HFFc6 (cell line): ENCODE measurements around the gene LKAAEAR1. TPM values are rescaled to one million over a fixed set of nuclear protein-coding genes. Genes with fewer than 3 reads are reported as not detected.

Source experiments
- DNase-seq: peaks from one replicate; pipeline ENCODE4 v3.0.0-alpha.2; 2018
- H3K27ac Mint-ChIP-seq: 2 replicates; pipeline ENCODE4 v1.8.0; 2020; ENCODE audit warnings: mild to moderate bottlenecking, mixed read lengths
- H3K27me3 Mint-ChIP-seq: 2 replicates; pipeline ENCODE4 v1.8.0; 2021; ENCODE audit warnings: mild to moderate bottlenecking, moderate library complexity, mixed read lengths; ENCODE audit not compliant: insufficient read depth
- H3K36me3 Mint-ChIP-seq: 2 replicates; pipeline ENCODE4 v1.8.0; 2021; ENCODE audit warnings: low read depth, mixed read lengths
- H3K4me1 Mint-ChIP-seq: 2 replicates; pipeline ENCODE4 v1.8.0; 2020; ENCODE audit warnings: low read depth, mixed read lengths
- H3K4me3 Mint-ChIP-seq: 2 replicates; pipeline ENCODE4 v1.8.0; 2020; ENCODE audit warnings: mild to moderate bottlenecking, moderate library complexity, mixed read lengths
- H3K9me3 Mint-ChIP-seq: 2 replicates; pipeline ENCODE4 v1.8.0; 2020; ENCODE audit warnings: mild to moderate bottlenecking, mixed read lengths
- total RNA-seq, 6 experiments: library from RNA; stranded (reverse); fragmentation: NEBNext Ultra II Directional; extraction: Animal tissue kit (Norgen Biotek cat#: 25700); gene quantifications; 2 replicates in 1 of 6; 3 replicates in 5 of 6; pipeline ENCODE4 v1.2.3, GENCODE V29; 2021
- TF ChIP-seq, protein P1 (sequence below): fragments of 200-600 bp; sonication (generic); IDR thresholded peaks from 2 replicates; pipeline ENCODE4 v1.5.0; 2021; ENCODE audit warnings: antibody characterized with exemption, mild to moderate bottlenecking

The LKAAEAR1 gene
- total RNA-seq, 6 experiments from 2014 or later: not detected

DNA sequence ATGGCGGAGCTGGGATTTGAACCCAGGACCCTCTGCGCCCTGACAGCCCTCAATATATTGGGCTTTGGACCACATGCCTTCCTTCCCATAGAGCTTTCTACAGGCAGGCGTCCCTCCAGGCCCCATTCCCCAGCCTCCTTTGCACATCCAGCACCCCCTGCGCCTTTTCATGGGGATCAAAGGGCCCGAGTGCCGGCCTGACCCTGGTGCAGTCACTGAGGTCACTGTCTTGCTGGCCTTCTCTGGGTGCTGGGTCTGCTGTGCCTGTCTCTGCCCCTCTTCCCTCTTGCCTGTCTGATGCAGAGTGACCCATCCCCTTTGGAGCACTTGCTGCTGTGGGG lies 2.6 kb downstream of the LKAAEAR1 start:
- no peak for DNase-seq
- no peaks in the 10 kb centered on the region for H3K9me3 Mint-ChIP-seq
- H3K4me1 Mint-ChIP-seq: peaks cover 8% of the 10 kb centered on the region; the same call in 1 of the 2 replicates
- no peaks in the 10 kb centered on the region for H3K36me3 Mint-ChIP-seq
- TF ChIP-seq, protein P1, sequence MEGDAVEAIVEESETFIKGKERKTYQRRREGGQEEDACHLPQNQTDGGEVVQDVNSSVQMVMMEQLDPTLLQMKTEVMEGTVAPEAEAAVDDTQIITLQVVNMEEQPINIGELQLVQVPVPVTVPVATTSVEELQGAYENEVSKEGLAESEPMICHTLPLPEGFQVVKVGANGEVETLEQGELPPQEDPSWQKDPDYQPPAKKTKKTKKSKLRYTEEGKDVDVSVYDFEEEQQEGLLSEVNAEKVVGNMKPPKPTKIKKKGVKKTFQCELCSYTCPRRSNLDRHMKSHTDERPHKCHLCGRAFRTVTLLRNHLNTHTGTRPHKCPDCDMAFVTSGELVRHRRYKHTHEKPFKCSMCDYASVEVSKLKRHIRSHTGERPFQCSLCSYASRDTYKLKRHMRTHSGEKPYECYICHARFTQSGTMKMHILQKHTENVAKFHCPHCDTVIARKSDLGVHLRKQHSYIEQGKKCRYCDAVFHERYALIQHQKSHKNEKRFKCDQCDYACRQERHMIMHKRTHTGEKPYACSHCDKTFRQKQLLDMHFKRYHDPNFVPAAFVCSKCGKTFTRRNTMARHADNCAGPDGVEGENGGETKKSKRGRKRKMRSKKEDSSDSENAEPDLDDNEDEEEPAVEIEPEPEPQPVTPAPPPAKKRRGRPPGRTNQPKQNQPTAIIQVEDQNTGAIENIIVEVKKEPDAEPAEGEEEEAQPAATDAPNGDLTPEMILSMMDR: no peak
- no peak overlapping the region for H3K4me3 Mint-ChIP-seq
- no peak overlapping the region for H3K27ac Mint-ChIP-seq
- peaks cover 24% of the 10 kb centered on the region for H3K27me3 Mint-ChIP-seq

DNA sequence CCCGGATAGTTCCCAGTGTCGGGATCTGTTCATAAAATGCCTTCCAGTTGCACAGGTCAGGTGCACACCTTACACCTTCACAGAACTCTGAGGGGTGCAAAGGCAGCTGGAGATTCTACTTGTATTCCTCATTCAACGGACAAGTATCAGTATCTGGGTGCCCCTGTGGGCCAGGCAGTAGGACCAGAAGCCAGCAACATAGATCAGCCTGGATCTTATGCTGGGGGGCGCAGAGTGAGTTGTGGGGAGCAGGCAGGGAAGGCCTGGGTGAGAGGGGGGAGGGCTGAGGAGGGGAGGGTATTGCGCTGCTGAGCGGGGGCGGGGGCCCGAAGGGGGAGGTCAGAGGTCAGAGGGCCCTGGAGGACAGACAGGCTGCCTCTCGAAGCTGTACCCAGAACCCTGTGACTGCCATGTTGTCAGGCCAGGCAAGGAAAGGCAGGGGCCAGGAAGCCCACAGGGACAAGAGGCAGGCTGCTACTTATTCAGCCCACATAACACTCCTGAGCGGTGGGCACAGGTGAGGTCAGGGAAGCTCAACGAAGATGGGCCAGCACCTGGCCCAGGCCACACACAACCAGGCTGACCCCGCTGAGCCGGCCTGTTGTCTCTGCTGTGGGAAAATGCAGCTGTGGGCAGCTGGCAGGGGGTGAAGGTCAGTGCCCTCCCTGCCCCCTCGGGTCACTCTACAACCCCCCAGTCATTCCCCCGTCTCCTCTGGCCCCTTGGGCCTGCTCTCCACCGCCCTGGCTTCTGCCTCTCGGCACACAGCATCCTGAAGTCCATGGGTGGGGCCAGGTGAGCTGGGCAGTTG lies 3.2 kb downstream of the LKAAEAR1 start:
- H3K9me3 Mint-ChIP-seq: no peaks in the 10 kb centered on the region
- H3K4me1 Mint-ChIP-seq: peaks cover 8% of the 10 kb centered on the region; the same call in 1 of the 2 replicates
- H3K4me3 Mint-ChIP-seq: peak overlapping the region; percentile 71
- H3K27me3 Mint-ChIP-seq: peaks cover 24% of the 10 kb centered on the region
- TF ChIP-seq, protein P1: no peak
- no peaks in the 10 kb centered on the region for H3K36me3 Mint-ChIP-seq
- H3K27ac Mint-ChIP-seq: no peak overlapping the region
- DNase-seq: no peak

DNA sequence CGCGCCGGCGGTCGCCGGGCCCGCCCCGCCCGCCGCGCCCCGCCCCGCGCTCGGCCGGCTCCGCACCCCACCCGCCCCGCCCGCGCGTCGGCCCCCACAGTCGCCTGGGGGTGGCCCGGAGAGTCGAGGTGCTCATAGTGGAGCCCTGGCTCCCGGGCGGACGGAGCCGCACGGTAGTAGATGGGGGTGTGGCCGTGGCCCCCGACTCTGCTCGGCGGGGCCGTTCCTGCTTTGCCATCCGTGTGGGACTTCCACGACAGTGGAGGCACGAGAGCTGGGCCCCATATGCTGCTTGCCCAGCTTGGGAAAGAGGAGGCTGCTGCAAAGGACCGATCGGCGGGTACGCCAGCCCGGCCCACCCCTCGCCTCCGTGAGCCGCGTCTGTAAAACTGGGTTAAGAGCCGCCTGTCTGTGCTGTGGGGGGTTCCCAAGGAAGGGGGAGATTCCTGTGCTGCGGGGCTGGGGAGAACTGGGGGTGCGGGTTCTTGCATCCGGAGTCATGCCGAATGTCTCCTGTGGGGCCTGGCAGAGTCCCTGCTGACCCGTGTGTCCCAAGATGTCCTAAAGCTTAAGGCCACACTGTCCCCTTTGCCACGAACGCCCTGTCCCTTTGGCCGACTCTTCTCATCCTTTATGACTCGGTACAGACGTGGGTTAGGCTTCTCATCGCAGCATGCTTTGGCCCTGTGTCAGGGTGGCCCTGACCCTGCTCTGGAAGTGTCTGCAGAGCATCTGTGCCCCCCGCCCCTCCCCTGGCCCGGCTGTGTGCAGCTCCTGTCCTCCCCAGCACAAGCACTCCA lies 4.0 kb downstream of the LKAAEAR1 start, which contains the start of gene OPRL1:
Gene OPRL1, plus strand, starts transcription at position 70 of the 800 bp plus-strand sequence. CDS start 12,639 bp downstream, outside the sequence.
- H3K27me3 Mint-ChIP-seq: peaks cover 16% of the 10 kb centered on the region
- peak within 1 kb of the TSS; percentile 89 for H3K4me3 Mint-ChIP-seq
- no peaks in the 10 kb centered on the region for H3K36me3 Mint-ChIP-seq
- TF ChIP-seq, protein P1: no peak
- H3K4me1 Mint-ChIP-seq: peaks cover 8% of the 10 kb centered on the region; the same call in 1 of the 2 replicates
- H3K9me3 Mint-ChIP-seq: no peaks in the 10 kb centered on the region
- H3K27ac Mint-ChIP-seq: 0 out of 2 replicates have a peak within 1 kb of the TSS, but pooled peaks have one; percentile 13
- DNase-seq: no peak

DNA sequence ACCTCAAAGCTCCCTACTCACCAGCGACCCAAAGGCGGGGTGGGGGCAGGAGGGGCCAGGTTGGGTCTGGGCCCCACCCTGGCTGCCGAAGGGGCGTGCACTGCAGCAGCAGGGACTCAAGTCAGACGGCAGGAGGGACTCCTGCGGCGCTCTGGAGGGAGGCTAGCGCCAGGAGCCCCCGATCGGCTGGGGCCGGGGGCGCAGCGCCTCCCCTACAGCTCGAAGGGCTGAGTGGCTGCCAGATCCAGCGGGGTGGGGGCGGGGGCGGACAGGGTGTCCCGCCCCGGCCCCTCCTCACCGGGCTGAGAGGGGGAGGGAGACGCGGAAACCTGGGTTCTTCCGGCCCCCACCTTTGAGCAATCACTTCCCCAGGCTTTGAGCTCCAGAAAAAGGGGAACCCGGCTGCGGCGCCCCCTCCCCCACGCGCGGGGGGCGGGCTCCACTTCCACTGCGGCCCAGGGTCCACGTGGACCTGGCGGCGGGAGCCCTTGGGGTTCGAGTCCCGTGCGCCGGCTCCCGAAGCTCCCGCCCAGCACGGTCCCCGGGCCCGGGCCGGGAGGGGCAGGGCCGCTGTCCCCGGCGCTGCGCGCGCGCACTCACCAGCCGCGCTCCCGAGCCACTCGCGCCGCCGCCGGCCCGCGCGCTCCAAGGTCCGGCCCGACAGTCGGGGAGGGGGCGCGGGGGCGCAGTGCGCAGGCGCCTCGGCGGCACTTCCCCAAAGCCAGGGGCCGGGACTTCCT lies 4.8 kb downstream of the LKAAEAR1 start, which contains the start of gene RGS19:
Gene RGS19, minus strand, starts transcription at position 246 of the 740 bp plus-strand sequence. CDS start 2,632 bp downstream, outside the sequence.
- 0 out of 2 replicates have a peak within 1 kb of the TSS, but pooled peaks have one; percentile 13 for H3K27ac Mint-ChIP-seq
- no peak for DNase-seq
- TF ChIP-seq, protein P1: peak; percentile 28; the same call in 1 of the 2 replicates
- peaks cover 8% of the 10 kb centered on the region; the same call in 1 of the 2 replicates for H3K4me1 Mint-ChIP-seq
- H3K36me3 Mint-ChIP-seq: no peaks in the 10 kb centered on the region
- peak within 1 kb of the TSS; percentile 89 for H3K4me3 Mint-ChIP-seq
- H3K27me3 Mint-ChIP-seq: peaks cover 13% of the 10 kb centered on the region
- H3K9me3 Mint-ChIP-seq: no peaks in the 10 kb centered on the region

GRCh38 chr20:64078934-64079272 lies 5.3 kb downstream of the LKAAEAR1 start:
- peaks cover 8% of the 10 kb centered on the region; the same call in 1 of the 2 replicates for H3K4me1 Mint-ChIP-seq
- no peak for DNase-seq
- H3K9me3 Mint-ChIP-seq: no peaks in the 10 kb centered on the region
- no peak overlapping the region for H3K27ac Mint-ChIP-seq
- TF ChIP-seq, protein P1: no peak
- H3K4me3 Mint-ChIP-seq: peak overlapping the region; percentile 89
- no peaks in the 10 kb centered on the region for H3K36me3 Mint-ChIP-seq
- peaks cover 13% of the 10 kb centered on the region for H3K27me3 Mint-ChIP-seq
